H1 (cell line): ENCODE measurements around the gene CPD.

Experiments used
- CTCF ChIP-seq, 3 experiments: IDR thresholded peaks; 1 replicate in 2 of 3; 2 replicates in 1 of 3; pipeline versions ENCODE4 v1.5.1 to v1.6.1; 2011; ENCODE audit warnings: low read length in 3 of 3, mild to moderate bottlenecking in 3 of 3, inconsistent platforms in 2 of 3, low read depth in 1 of 3, moderate library complexity in 1 of 3; ENCODE audit not compliant: insufficient read depth in 1 of 3; ENCODE audit errors: control extremely low read depth in 1 of 3
- NRF1 ChIP-seq: IDR thresholded peaks from 2 replicates; pipeline ENCODE4 v1.6.1; 2011; ENCODE audit warnings: mild to moderate bottlenecking, low read depth, low read length, improper control_type of control experiment

- TF ChIP-seq CTCF (IDR thresholded peaks at IDR 0.05; ENCODE audit: control extremely low read depth in 1 of 3, insufficient read depth in 1 of 3, low read depth in 1 of 3, low read length in 3 of 3) (no peak), NRF1 (no peak)
Observed at GRCh38 chr17:30413109-30413508, 34.4 kb downstream of the CPD start.
